Globus pallidus (tissue), 1 donor: ENCODE results near the gene FRMPD4.

Experiments
- DNase-seq: peaks from one replicate; pipeline ENCODE4 v3.0.0-alpha.2; 2015; ENCODE audit warnings: low spot score

FRMPD4 gene

DNA sequence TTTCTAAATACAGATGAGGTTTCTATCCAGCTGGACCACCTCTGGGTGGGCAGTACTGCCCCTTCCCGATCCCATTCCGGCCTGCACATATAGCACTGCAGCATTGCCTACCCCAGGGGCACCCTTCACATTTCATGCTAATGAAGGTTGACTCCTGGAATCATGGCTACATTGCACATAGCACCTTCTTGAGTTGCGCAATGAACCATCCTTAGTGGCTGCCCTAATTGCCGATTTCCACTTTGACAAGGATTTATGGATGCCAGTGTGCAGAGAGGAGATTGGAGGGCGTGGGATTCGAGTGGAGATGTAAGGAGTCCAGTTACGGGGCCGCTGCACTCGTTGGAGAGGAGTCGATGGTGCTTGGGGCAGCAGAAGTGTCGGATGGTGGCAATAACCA, 229.0 kb downstream of the FRMPD4 start:
- no peak for DNase-seq

DNA sequence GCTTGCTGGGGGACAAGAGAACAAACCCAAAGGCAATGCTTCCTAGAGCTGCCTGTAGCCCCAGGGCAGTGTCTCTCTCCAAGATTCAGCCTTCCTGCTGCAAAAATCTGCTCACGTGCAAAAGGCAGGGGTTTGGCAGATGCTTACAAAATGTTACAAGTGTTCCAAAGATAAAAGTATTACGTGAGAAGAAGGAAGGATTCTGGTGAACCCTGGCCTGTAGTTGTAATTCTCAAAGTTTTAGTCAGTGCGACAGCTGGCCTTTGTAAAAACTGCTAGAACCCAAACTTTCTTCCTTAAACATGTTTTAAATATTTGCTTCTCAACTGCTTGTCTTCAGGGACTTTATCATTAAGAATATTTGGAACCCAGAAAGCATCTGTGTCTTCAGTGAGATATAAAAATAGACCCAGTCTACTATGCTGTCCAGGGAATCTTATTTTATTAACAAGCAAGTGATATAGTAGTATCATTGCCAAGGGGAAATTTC, 232.3 kb downstream of the FRMPD4 start:
- DNase-seq: no peak

DNA sequence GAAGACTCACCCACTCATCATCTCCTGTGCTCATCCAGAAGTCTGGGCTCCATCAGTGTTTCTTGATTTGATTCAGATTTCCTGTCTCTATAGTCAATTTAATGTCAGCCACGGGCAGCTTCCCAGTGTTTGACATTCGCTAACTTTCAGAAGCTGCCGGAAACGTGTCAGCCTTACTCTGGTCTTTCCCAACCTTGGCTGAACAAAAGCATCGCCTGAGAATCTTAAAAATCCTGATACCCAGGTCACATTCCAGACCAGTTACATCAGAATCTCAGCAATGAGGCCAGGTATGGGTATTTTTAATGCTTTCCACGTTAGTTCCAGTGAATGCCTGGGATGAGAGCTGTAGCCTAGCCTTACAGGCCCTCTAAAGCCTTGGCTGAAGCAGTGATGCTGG, 233.8 kb downstream of the FRMPD4 start:
- DNase-seq: no peak

GRCh38 chrX:12374286-12374685, 236.0 kb downstream of the FRMPD4 start:
- no peak for DNase-seq

- DNase-seq: no peak
Observed at GRCh38 chrX:12378253-12378652, 240.0 kb downstream of the FRMPD4 start.

DNA sequence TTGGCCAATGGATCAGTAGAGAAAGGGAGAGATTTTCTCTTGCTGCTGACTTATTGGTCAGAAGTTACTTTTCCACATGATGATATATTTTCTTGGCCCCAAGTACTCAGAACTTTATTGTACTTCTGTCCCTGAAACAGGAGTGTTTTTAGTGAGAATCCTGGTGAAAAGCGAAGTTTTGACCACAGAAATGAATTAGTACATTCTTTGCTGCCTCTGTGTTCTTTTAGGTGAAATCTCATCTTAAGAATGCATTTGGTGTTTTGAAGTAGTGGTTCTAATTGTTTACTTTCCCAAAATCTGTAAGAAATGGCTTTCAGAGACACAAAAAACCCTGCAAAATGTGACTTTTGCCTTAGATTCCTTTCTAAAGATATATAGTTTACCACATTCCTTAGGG, 240.4 kb downstream of the FRMPD4 start:
- no peak for DNase-seq

DNA sequence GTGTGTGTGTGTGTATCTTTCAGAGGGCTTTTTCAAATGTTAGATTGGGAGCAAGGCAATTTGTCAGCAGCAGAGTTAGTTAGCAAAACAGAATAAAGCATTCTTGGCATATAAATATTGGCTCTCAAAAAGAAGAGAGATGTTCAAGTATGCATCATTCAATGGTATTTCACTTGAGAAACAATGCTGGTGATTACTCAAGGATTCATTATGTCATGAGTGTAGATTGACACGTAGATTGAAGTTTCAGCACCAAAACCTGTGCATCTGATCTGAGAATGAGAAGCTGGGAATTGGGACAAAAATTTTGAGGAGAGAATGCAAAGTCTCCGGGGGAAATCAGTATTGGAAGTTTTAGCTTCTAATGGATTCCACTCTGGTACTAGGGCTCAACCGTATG, 241.4 kb downstream of the FRMPD4 start:
- no peak for DNase-seq

- no peak for DNase-seq
Observed at GRCh38 chrX:12383196-12383595, 244.9 kb downstream of the FRMPD4 start.

DNA sequence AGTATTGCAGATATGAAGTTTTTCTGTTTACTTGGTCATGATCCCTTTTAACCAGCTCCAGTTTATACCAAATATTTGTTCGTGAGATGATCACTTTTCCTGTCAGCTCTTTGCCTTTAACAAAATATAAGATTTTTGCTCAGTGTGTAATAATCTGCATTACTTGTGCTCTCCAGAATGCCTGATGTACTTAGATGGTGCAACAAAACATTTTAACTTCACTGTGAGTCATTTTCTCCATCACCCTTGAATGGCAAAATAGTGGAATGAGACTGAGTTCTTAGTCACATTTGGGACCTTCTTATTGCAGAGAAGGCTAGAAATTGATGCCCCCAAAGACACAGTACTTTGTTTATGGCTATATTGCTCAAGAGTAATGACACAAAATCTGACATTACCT, 252.0 kb downstream of the FRMPD4 start:
- no peak for DNase-seq

DNA sequence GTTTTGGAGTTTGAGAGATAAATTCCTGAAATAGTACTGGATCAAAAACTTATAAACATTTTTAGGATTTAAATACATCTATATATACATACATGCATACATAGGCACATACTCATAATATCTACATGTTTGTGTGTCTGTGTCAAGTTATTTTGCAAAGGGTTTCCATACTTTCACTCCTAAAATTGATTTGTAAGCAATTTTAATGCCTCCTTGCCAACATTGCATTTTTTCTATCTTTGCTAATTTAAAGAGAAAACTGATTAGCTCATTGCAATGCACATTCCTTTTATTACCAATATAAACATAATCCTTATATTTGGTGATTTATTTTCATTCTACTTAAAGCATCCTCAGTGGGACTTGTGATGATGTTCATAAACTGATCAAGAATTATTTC, 258.3 kb downstream of the FRMPD4 start:
- no peak for DNase-seq

DNA sequence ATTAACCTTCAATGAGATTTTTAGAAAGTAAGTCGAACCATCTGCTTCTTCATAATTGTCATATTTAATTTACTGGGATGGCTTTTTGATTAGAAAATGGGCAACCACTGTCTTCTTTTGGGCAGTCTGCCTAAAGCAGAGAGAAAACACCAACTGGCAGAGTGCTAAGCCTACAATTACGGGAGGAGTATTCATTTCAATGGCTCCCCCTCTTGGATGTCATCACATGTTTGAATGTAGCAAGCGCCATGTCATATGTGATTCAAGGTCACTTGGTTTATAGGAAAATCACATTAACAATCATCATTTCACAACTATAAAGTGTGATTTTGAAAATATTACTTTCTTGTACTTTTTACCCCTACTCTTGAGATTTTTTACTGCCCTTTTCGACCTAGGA, 261.9 kb downstream of the FRMPD4 start:
- DNase-seq: no peak

- DNase-seq: no peak
Observed at GRCh38 chrX:12401252-12401651, 263.0 kb downstream of the FRMPD4 start.

DNA sequence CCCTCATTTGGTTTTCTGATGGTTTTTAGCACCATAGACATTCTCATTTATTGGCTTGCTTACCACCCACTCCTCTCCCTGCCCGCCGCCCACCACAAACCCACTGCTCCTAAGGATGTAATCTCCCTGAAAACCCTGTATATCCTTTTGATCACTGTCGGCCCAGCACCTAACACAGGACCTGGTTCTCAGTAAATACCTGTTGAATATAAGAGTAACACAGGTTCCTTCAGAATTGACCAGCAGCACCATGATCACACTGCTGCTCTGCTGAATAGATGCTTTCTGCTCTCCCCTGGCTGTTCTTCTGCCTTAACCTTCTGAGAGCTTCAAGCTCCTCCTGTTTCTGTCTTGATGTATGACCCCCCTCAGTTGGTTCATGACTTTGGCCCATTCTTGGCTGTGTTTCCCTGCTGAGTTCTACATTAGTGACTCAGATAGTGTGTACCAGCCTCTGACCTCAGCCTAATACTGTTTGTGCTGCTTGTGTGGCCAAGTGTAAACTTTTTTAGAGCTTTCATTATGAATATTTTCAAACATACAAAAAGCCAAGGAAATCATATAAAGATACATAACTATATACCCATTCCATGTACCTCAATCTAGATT, 265.3 kb downstream of the FRMPD4 start:
- no peak for DNase-seq

- no peak for DNase-seq
Observed at GRCh38 chrX:12405306-12405705, 267.0 kb downstream of the FRMPD4 start.

- no peak for DNase-seq
Observed at GRCh38 chrX:12410523-12410922, 272.2 kb downstream of the FRMPD4 start.

DNA sequence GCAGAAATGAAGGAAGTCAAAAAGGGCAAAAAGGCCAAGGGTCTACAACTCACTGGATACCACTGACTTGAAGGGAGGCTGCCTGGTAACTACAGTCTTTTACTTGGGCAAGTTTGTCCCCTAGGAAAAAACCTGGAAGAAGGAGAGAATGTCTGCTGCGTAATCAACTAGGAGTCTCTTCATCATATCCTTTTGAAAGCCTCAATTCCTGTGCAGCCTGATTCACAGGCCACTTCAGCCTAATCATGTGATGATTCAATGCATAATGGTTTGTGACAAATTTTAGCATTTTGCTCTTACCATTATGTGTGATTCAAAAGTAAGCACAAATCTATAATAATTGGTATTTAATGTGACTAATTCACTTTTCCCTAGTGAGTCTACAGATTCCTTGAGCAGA, 273.6 kb downstream of the FRMPD4 start:
- no peak for DNase-seq

GRCh38 chrX:12412561-12412960, 274.3 kb downstream of the FRMPD4 start:
- no peak for DNase-seq

DNA sequence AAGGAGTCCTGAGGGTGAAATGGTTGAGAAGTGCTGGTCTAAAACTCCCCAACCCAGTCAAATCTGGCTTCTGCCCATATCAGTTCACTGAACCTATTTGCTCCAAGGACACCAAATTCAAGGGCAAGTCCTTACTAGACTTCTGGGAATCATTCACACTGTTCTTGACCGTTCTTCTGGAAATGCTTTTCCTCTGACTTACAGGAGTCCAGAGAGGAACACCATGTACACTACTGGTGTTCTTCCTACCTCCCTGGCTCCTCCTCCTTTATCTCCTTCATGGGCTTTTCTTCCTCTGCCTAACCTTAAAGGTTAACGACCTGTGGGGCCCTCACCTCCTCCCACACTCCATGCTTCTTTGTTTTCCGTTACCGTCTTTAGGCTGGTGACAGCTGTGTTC, 281.3 kb downstream of the FRMPD4 start:
- DNase-seq: no peak

- no peak for DNase-seq
Observed at GRCh38 chrX:12421918-12422317, 283.6 kb downstream of the FRMPD4 start.

GRCh38 chrX:12423346-12423745, 285.1 kb downstream of the FRMPD4 start:
- no peak for DNase-seq

GRCh38 chrX:12425496-12425895, 287.2 kb downstream of the FRMPD4 start:
- DNase-seq: no peak

- DNase-seq: no peak
Observed at GRCh38 chrX:12426420-12426819, 288.1 kb downstream of the FRMPD4 start.

DNA sequence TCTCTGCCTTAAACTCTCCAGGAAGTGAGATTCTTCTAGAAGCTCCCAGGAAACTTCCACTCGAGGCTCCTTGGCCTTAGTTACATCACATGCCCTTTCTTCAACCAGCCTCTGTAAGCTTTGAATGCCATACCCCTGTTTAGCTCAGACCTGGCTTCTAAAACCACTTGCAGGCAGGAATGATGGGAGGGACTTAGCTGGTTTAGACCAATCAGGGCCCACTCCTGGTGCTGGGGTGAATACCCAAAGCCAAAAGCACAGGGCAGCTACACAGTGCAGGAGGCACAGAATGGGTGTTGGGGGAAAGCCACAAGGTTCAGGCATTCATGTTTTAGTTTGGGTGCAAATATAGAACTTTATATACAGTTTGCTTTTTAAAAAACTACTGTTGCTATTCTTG, 296.2 kb downstream of the FRMPD4 start:
- DNase-seq: no peak

DNA sequence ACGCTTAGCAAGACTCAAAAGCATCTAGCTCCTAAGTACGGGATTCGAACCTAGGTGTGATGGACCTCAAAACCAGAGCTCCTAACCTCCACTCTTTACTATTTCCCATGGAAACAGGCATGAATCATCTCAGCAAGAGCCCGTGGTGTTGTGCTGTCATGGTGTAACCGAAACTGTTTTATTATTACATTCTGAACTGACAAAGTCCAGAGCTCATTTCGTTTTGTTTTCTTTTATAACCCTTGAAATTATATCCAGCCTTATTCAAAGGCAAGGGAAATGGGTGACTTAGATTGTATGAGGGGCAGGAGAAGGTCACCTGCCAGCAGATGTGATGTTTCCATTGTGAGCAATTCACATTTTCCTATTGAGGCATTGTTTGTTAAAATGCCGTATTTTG, 301.1 kb downstream of the FRMPD4 start:
- no peak for DNase-seq

GRCh38 chrX:12440246-12440645, 302.0 kb downstream of the FRMPD4 start:
- DNase-seq: no peak
